Endothelial cell of umbilical vein (primary cell): ENCODE results near the gene COMP. TPM values are rescaled to one million over a fixed set of nuclear protein-coding genes. Genes with fewer than 3 reads are reported as not detected.

Experiments used
- BruUV-seq: library from RNA; stranded (reverse); fragments of 400-500 nt; replicated peaks from 2 replicates; lab custom pipeline; 2021; lab: Mats Ljungman, UMichigan
- CTCF ChIA-PET: fragments of 300-600, 350-600 bp; sonication (Branson Sonifier 250); formaldehyde crosslinking; loops from one replicate; lab custom pipeline; 2021; ENCODE audit warnings: antibody characterized with exemption, inconsistent platforms; lab: Charles Lee
- POLR2A ChIA-PET: fragments of 300-600, 350-600 bp; sonication (Branson Sonifier 250); formaldehyde crosslinking; loops from one replicate; lab custom pipeline; 2021; ENCODE audit warnings: antibody characterized with exemption, inconsistent platforms; lab: Charles Lee
- DNase-seq: peaks from one replicate; pipeline ENCODE4 v3.0.0-alpha.2; 2011; ENCODE audit warnings: low read depth, low spot score
- FAIRE-seq: peaks from 2 replicates; lab custom pipeline; 2011; peaks lifted over from hg19 to GRCh38; lab: Jason Lieb, UNC
- H2AFZ ChIP-seq: 2 replicates; pipeline ENCODE4 v1.6.0; 2012; ENCODE audit warnings: low read depth, low read length, control low read depth, inconsistent platforms
- H3K27ac ChIP-seq: 2 replicates; pipeline ENCODE4 v1.5.1; 2011; ENCODE audit warnings: low read depth, mild to moderate bottlenecking, control low read depth, low read length, moderate library complexity; ENCODE audit not compliant: insufficient read depth
- H3K27me3 ChIP-seq, 2 experiments: 2 replicates each; pipeline versions ENCODE4 v1.6.0 to v1.6.1; 2011; ENCODE audit warnings: low read length in 2 of 2, mixed read lengths in 1 of 2; ENCODE audit not compliant: control insufficient read depth in 2 of 2, insufficient read depth in 2 of 2
- H3K36me3 ChIP-seq, 2 experiments: 2 replicates in 1 of 2; 3 replicates in 1 of 2; pipeline ENCODE4 v1.5.1; 2011; ENCODE audit warnings: low read length in 2 of 2, mild to moderate bottlenecking in 1 of 2, moderate library complexity in 1 of 2; ENCODE audit not compliant: control insufficient read depth in 2 of 2, insufficient read depth in 2 of 2; ENCODE audit errors: extremely low read depth in 1 of 2
- H3K4me1 ChIP-seq: 3 replicates; pipeline ENCODE4 v1.5.1; 2011; ENCODE audit warnings: mild to moderate bottlenecking, low read length; ENCODE audit not compliant: control insufficient read depth, insufficient read depth; ENCODE audit errors: extremely low read depth
- H3K4me2 ChIP-seq: 2 replicates; pipeline ENCODE4 v1.6.1; 2011; ENCODE audit warnings: low read length, control low read depth, mixed read lengths; ENCODE audit not compliant: insufficient read depth
- H3K4me3 ChIP-seq, 3 experiments: fragments of 200-600 bp in 1 of 3; sonication (generic), shearing (Covaris generic) in 1 of 3; replicated peaks in 1 of 3; 2 replicates each; pipeline ENCODE4 v1.5.1; 2011 to 2016; ENCODE audit warnings: control low read depth in 3 of 3, low read length in 3 of 3, mild to moderate bottlenecking in 2 of 3, inconsistent platforms in 1 of 3, low read depth in 1 of 3, moderate library complexity in 1 of 3; ENCODE audit not compliant: insufficient read depth in 1 of 3
- H3K79me2 ChIP-seq: 2 replicates; pipeline ENCODE4 v1.6.0; 2012; ENCODE audit warnings: low read length, inconsistent platforms; ENCODE audit not compliant: control insufficient read depth, insufficient read depth
- H3K9ac ChIP-seq: replicated peaks from 2 replicates; pipeline ENCODE3; 2011; ENCODE audit warnings: low read length, control low read depth; ENCODE audit not compliant: insufficient read depth; ENCODE audit errors: extremely low read depth
- H3K9me1 ChIP-seq: replicated peaks from 3 replicates; pipeline ENCODE4 v1.6.0; 2011; ENCODE audit warnings: mild to moderate bottlenecking, low read length; ENCODE audit not compliant: control insufficient read depth, insufficient read depth; ENCODE audit errors: extremely low read depth
- H3K9me3 ChIP-seq: replicated peaks from 2 replicates; pipeline ENCODE4 v1.5.1; 2012; ENCODE audit warnings: low read length, inconsistent platforms; ENCODE audit not compliant: control insufficient read depth, insufficient read depth
- H4K20me1 ChIP-seq: replicated peaks from 2 replicates; pipeline ENCODE3; 2011; ENCODE audit warnings: mild to moderate bottlenecking, low read length; ENCODE audit not compliant: control insufficient read depth, insufficient read depth; ENCODE audit errors: extremely low read depth
- CTCF ChIP-seq, 2 donors: IDR thresholded peaks; 1 replicate in 1 of 2; 2 replicates in 1 of 2; pipeline ENCODE4 v1.5.1; 2011; ENCODE audit warnings: low read length in 2 of 2, mild to moderate bottlenecking in 2 of 2, moderate library complexity in 2 of 2, control low read depth in 1 of 2, inconsistent platforms in 1 of 2, low read depth in 1 of 2; ENCODE audit not compliant: insufficient read depth in 1 of 2; ENCODE audit errors: extremely low read depth in 1 of 2
- EZH2 ChIP-seq: IDR thresholded peaks from 2 replicates; pipeline ENCODE4 v1.6.1; 2012; ENCODE audit warnings: borderline replicate concordance, low read depth, mild to moderate bottlenecking, moderate library complexity, low read length, inconsistent platforms; ENCODE audit not compliant: severe bottlenecking
- FOS ChIP-seq: IDR thresholded peaks from 2 replicates; pipeline ENCODE4 v1.6.1; 2011; ENCODE audit warnings: mild to moderate bottlenecking, low read length, moderate library complexity, borderline replicate concordance; ENCODE audit not compliant: insufficient read depth
- GATA2 ChIP-seq: IDR thresholded peaks from 2 replicates; pipeline ENCODE4 v1.7.0; 2011; ENCODE audit warnings: low read depth, mild to moderate bottlenecking, moderate library complexity, mixed read lengths, low read length; ENCODE audit not compliant: insufficient read length, insufficient read depth
- JUN ChIP-seq: IDR thresholded peaks from 2 replicates; pipeline ENCODE4 v1.6.1; 2011; ENCODE audit warnings: borderline replicate concordance, low read depth; ENCODE audit not compliant: insufficient read length, insufficient read depth
- MAX ChIP-seq: IDR thresholded peaks from 2 replicates; pipeline ENCODE4 v1.6.1; 2011; ENCODE audit not compliant: insufficient read depth, insufficient read length
- MYC ChIP-seq: IDR thresholded peaks from one replicate; pipeline ENCODE4 v1.6.1; 2011; ENCODE audit warnings: mild to moderate bottlenecking, low read depth, low read length
- POLR2A ChIP-seq: IDR thresholded peaks from 2 replicates; pipeline ENCODE4 v1.6.1; 2012; ENCODE audit warnings: low read depth, mild to moderate bottlenecking, control low read depth, low read length
- POLR2AphosphoS5 ChIP-seq: IDR thresholded peaks from 2 replicates; pipeline ENCODE4 v1.6.1; 2012; ENCODE audit warnings: low read depth, mild to moderate bottlenecking, control low read depth, low read length, moderate library complexity; ENCODE audit not compliant: insufficient read depth
- dilution Hi-C: fragments of 300-500 bp; cut with MboI; formaldehyde crosslinking; loops from one replicate; pipeline ENCODE4 v1.15.0; 2019; ENCODE audit warnings: low sequenced_read_pairs; ENCODE audit not compliant: extremely low pct_ligation_motif_present
- intact Hi-C: fragments of 100-400 bp; cut with micrococcal nuclease; formaldehyde crosslinking; loops from one replicate; pipeline ENCODE4 v1.10.0; 2022
- polyA plus RNA-seq, 4 experiments: library from polyadenylated mRNA; depleted of rRNA in 3 of 4; stranded (reverse) in 3 of 4; unstranded in 1 of 4; fragments of >200 nt; gene quantifications; 2 replicates each; pipeline versions ENCODE4 v1.2.1 to v1.2.3, GENCODE V29; 2011 to 2012; ENCODE audit warnings: missing spikeins in 1 of 4
- total RNA-seq: library from RNA; stranded (reverse); gene quantifications from 2 replicates; pipeline ENCODE4 v1.2.3, GENCODE V29; 2021

Gene COMP
- total and polyA plus RNA-seq, 2 donors (not counting 3 experiments of a cell fraction or from before 2014, with no cell fraction given) = not detected

- FAIRE-seq = no peak
- POLR2A ChIA-PET = no interaction called here
- Histone ChIP-seq H3K79me2 (no peaks in the 10 kb centered on the region), H2AFZ (no peak overlapping the region), H3K36me3 (no peaks in the 10 kb centered on the region), H3K9me3 (no peaks in the 10 kb centered on the region), H4K20me1 (no peaks in the 10 kb centered on the region), H3K9me1 (no peaks in the 10 kb centered on the region), H3K4me1 (no peaks in the 10 kb centered on the region), H3K27me3 (no peaks in the 10 kb centered on the region), H3K9ac (no peak overlapping the region), H3K4me2 (no peak overlapping the region), H3K27ac (no peak overlapping the region), H3K4me3 (no peak overlapping the region)
- CTCF ChIA-PET = no interaction called here
- BruUV-seq = no TSS peak
- intact Hi-C loops = no loop called here
- dilution Hi-C loops = no loop called here
- TF ChIP-seq MAX (no peak), POLR2A (no peak), EZH2 (no peak), POLR2AphosphoS5 (no peak), CTCF (IDR thresholded peaks at IDR 0.05; ENCODE audit: extremely low read depth in 1 of 2, insufficient read depth in 1 of 2, low read depth in 1 of 2, low read length in 2 of 2) (no peak), GATA2 (no peak), MYC (no peak), JUN (no peak), FOS (no peak)
- no peak for DNase-seq
These were observed 45.2 kb downstream of the COMP start for GRCh38 chr19:18745931-18746330.
